Measurements from ENCODE around the gene DOK6.

The DOK6 gene

GRCh38 chr18:69691008-69691760 is 290.5 kb downstream of the DOK6 start:
- no peak for DNase-seq

- DNase-seq: no peak
These were observed 296.4 kb downstream of the DOK6 start for GRCh38 chr18:69697069-69697468.

- no peak for DNase-seq
These were observed 297.0 kb downstream of the DOK6 start for GRCh38 chr18:69697689-69698088.

GRCh38 chr18:69701305-69701704 is 300.6 kb downstream of the DOK6 start:
- DNase-seq: no peak

- no peak for DNase-seq
These were observed 302.8 kb downstream of the DOK6 start for GRCh38 chr18:69703461-69703860.

- DNase-seq: no peak
These were observed 305.3 kb downstream of the DOK6 start for GRCh38 chr18:69705987-69706386.

- no peak for DNase-seq
These were observed 308.2 kb downstream of the DOK6 start for GRCh38 chr18:69708844-69709243.

GRCh38 chr18:69715191-69715795 is 314.6 kb downstream of the DOK6 start:
- no peak for DNase-seq

- no peak for DNase-seq
These were observed 316.9 kb downstream of the DOK6 start for GRCh38 chr18:69717586-69717985.

- DNase-seq: no peak
These were observed 318.3 kb downstream of the DOK6 start for GRCh38 chr18:69718912-69719547.

- no peak for DNase-seq
These were observed 319.7 kb downstream of the DOK6 start for GRCh38 chr18:69720422-69720821.

- no peak for DNase-seq
These were observed 322.7 kb downstream of the DOK6 start for GRCh38 chr18:69723434-69723833.

GRCh38 chr18:69725009-69725408 is 324.3 kb downstream of the DOK6 start:
- DNase-seq: no peak

GRCh38 chr18:69725855-69726508 is 325.3 kb downstream of the DOK6 start:
- DNase-seq: no peak

GRCh38 chr18:69727912-69728572 is 327.4 kb downstream of the DOK6 start:
- no peak for DNase-seq

GRCh38 chr18:69730664-69731063 is 330.0 kb downstream of the DOK6 start:
- DNase-seq: no peak

GRCh38 chr18:69734536-69734935 is 333.8 kb downstream of the DOK6 start:
- no peak for DNase-seq

GRCh38 chr18:69736730-69737129 is 336.0 kb downstream of the DOK6 start:
- DNase-seq: no peak

- DNase-seq: no peak
These were observed 337.2 kb downstream of the DOK6 start for GRCh38 chr18:69737851-69738250.

- DNase-seq: no peak
These were observed 346.7 kb downstream of the DOK6 start for GRCh38 chr18:69747388-69747787.

GRCh38 chr18:69752737-69753380 is 352.2 kb downstream of the DOK6 start:
- no peak for DNase-seq

- DNase-seq: no peak
These were observed 353.4 kb downstream of the DOK6 start for GRCh38 chr18:69754108-69754507.

GRCh38 chr18:69755041-69755440 is 354.4 kb downstream of the DOK6 start:
- DNase-seq: no peak
